ENCODE measurements around the gene REM1. TPM values are rescaled to one million over a fixed set of nuclear protein-coding genes. Genes with fewer than 3 reads are reported as not detected.
"Not testable (repeated sequence)": the region's sequence is repeated elsewhere in the genome, so short reads cannot be mapped to it uniquely, and the experiment has no call there.

REM1 gene
- 5.8 TPM for polyA plus RNA-seq (ENCODE audit: insufficient read length)

DNA sequence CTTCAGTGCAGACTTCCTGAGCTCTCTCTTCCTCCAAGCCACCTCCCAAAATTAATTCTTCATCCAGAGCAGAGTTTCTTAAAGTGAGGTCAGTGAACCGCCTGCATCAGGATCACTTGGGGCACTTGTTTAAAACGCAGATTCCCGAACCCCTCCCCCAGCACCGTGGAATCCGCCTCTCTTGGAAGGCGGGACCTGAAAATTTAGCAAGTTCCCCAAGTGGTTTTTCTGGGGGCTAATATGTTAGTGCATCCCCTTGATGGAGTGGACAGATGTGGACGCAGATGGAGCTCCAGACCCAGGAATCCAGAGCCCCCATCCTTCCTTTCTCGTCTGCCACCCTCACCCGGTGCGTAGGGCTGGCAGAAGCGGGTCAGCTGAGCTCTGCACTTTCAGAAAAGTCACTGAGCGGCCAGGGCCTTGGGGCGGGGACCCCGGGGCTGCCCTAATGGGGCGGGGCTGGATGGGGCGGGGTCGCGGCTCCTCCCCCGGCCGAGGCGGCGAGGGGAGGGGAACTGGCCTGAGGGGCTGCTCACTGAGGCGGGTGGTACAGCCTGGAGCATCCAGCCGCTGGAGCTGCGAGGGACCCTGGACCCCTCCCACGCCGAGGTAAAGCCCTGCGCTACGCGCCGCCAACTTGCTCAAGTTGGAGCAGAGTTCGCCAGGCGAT, at the start of gene REM1, which contains the start of gene DEFB124:
REM1 (plus strand) TSS at position 531 of the 670 bp plus-strand sequence. CDS start 1,158 bp downstream, outside the sequence.
DEFB124 (minus strand) TSS at position 370 of the 670 bp plus-strand sequence. CDS start 2,114 bp downstream, outside the sequence.
- DNase-seq (ENCODE audit: low read depth), result no peak

GRCh38 chr20:31425797-31426196, 49.3 kb upstream of the REM1 start:
- no peak for DNase-seq (ENCODE audit: low read depth)

- not testable (repeated sequence) for DNase-seq (ENCODE audit: low read depth)
Measured at GRCh38 chr20:31426891-31427551, 48.1 kb upstream of the REM1 start.

GRCh38 chr20:31427576-31427975, 47.5 kb upstream of the REM1 start:
- not testable (repeated sequence) for DNase-seq (ENCODE audit: low read depth)

GRCh38 chr20:31430568-31431115, 44.4 kb upstream of the REM1 start:
- DNase-seq (ENCODE audit: low read depth), result no peak

- no peak for DNase-seq (ENCODE audit: low read depth)
Measured at GRCh38 chr20:31440012-31440659, 35.0 kb upstream of the REM1 start, which contains the start of gene DEFB123. TSS of gene DEFB123 (plus strand) at chr20:31440632. CDS start at chr20:31440699, 67 bp downstream.

GRCh38 chr20:31446084-31446819, 28.8 kb upstream of the REM1 start:
- DNase-seq (ENCODE audit: low read depth), result no peak

- no peak for DNase-seq (ENCODE audit: low read depth)
Measured at GRCh38 chr20:31449511-31450414, 25.3 kb upstream of the REM1 start.

GRCh38 chr20:31452575-31452974, 22.5 kb upstream of the REM1 start:
- no peak for DNase-seq (ENCODE audit: low read depth)

DNA sequence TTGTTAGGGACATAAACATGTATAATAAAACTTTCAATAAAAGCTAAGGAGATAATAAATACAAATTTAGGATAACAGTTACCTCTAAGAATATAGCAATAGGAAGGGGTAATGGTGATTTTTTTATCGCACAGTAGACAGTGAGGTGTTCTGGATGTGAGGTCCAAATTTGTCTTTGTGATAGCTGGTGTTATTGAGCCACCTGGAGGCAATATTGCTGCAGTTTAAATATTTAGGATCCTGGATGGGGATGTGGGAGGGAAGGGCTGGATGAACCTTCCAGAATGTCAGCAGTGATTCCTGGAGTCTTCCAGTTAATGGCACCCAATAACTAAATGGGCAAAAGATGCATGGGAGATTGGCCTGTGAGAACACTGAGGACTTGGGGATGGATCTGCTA, 20.7 kb upstream of the REM1 start:
- no peak for DNase-seq (ENCODE audit: low read depth)

DNA sequence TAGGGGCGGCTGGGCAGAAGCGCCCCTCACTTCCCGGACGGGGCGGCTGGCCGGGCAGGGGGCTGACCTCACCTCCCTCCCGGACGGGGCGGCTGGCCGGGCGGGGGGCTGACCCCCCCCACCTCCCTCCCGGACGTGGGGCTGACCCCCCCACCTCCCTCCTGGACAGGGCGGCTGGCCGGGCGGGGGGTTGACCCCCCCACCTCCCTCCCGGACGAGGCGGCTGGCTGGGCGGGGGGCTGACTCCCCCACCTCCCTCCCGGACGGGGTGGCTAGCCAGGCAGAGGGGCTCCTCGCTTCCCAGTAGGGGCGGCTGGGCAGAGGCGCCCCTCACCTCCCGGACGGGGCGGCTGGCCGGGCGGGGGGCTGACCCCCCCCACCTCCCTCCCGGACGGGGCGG, 4.1 kb upstream of the REM1 start:
- not testable (repeated sequence) for DNase-seq (ENCODE audit: low read depth)

- DNase-seq (ENCODE audit: low read depth), result no peak
Measured at GRCh38 chr20:31472395-31473330, 2.4 kb upstream of the REM1 start.

DNA sequence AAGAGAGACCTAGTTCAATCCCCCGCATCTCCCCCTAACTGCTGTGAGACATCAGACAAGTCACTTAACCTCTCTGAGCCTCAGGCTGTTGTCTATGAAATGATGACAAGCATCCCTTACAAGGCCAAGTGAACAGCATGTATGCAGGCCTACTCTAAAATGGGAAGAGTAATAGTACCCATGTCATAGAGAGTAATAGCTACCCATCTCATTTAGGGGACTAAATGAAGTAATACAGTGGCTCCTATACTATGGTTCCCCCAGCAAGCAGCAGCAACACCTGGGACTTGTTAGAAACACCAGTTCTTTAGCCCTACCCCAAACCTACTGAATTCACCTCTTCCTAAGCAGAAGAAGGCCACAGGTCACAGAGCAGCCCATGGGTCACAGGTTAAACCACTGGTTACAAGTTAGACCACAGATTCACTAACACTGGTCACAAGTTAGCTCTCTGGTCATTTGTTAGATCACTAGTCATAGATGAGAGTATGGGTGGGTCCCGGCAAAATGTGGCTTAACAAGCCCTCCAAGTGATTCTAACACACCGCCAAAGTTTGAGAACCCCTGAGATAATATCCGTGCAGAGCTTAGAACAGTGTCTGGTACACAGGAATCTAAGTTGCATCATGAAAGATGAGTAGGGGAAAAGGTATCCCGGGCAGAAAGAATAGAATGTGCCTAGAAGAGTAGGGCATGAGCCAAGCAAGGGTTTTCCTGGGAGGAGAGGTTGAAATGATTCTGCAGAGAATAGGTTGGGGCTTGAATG, 1.6 kb upstream of the REM1 start:
- no peak for DNase-seq (ENCODE audit: low read depth)

DNA sequence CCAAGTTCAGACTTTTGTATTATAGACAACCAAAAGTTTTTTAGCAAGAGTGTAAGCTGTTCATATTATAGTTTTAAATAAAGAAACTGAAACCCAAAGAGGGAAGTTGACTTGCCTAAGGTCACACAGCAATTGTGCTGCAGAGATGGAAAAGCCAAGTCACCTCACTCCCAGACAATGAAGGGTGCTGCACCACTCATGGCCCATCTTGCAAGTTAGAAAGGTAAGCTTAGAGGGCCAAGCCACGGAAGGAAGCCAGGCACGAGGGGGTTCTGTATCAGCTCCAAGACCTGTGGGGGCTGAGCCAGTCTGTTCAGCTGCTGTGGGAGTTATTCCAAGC, 1.0 kb upstream of the REM1 start:
- DNase-seq (ENCODE audit: low read depth), result no peak

GRCh38 chr20:31475472-31476293, 595 bp downstream of the REM1 start:
- no peak for DNase-seq (ENCODE audit: low read depth)

DNA sequence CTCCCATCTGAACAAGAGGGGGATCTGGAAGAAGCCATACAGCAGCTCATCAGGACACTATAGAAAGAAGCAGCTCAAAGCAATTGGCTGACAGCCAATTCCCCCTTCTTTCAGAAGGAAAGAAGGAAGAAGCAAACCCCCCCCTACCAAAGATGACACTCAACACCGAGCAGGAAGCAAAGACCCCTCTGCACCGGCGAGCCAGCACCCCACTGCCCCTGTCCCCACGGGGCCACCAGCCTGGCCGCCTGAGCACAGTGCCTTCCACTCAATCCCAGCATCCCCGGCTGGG, 1.2 kb downstream of the REM1 start:
- no peak for DNase-seq (ENCODE audit: low read depth)

GRCh38 chr20:31476643-31477215, 1.6 kb downstream of the REM1 start:
- no peak for DNase-seq (ENCODE audit: low read depth)

DNA sequence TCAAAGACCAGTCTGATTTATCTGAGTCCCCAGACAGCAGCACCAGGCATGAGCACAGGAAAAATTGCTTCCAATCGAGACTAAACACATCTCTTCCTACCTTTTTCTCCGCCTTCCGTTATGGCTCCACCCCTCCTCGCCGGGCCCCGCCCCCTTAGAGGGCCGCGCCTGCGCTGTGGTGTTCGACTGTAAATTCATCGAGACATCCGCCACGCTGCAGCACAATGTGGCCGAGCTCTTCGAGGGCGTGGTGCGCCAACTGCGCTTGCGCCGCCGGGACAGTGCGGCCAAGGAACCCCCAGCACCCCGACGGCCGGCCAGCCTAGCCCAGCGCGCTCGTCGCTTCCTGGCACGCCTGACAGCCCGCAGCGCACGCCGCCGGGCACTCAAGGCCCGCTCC, 8.9 kb downstream of the REM1 start:
- DNase-seq (ENCODE audit: low read depth), result no peak

Data from forelimb muscle (tissue), 1 donor.